Right kidney (tissue), 1 donor: ENCODE data around the gene DLL4.

ENCODE experiments used
- DNase-seq: peaks from one replicate; pipeline ENCODE4 v3.0.0-alpha.2; 2016

Gene DLL4

DNA sequence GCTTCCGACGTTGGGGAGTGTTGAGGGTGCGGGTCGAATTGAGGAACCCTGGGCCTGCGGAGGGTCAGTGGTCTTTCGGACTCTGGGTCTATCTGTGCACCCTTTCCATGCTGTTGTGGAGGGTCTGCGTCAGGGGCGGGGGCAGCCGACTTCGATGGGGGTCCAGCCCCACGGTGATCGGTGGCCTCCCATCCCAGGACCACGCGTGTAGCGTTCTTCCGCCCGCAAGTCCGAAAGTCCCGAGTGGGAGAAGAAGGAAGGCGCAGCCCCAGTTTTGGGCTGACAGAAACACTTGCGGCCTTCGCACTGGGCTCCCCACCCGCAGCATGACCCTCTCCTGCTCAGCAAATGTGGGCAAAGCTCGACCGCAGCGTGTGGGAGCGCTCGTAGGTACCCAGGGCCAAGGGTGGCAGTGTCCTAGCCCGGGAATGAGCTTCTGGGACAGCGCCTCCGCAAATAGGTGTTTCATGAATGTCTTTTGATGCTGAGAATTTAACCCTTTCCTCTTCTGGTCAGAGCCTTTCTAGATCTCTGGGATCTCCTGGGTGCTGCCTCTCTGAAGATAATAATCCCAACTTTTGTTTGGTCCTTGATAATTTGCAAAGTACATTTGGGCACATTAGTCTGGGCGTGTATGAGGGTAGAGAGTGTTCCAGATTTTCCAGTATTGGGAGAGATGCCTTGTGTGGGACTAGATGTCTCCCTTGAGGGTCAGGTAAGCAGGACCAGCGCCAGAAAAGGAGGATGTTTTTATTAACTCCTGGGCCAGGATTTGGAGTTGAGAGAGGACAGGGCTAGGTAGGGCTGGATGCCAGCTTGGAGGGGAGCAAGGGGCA is 2.3 kb upstream of the DLL4 start:
- DNase-seq: no peak

DNA sequence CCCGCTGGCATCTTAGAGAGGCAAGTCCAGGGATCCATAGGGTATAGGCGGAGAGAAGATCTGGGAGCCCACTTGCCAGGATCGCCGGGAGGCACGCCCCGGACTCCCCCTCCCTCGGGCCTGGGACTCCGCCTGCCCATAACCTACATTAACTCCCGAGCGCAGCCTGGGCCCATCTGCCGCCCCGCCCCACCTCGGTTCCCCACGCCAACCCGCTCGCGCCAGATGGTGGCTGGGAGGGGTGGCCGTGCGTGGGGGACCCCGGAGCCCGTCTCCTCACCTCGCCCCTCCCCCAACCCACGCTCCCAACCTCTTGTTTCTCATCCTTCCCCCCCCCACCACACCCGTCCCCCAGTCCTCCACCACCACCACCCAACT is 1.7 kb upstream of the DLL4 start:
- DNase-seq: no peak

DNA sequence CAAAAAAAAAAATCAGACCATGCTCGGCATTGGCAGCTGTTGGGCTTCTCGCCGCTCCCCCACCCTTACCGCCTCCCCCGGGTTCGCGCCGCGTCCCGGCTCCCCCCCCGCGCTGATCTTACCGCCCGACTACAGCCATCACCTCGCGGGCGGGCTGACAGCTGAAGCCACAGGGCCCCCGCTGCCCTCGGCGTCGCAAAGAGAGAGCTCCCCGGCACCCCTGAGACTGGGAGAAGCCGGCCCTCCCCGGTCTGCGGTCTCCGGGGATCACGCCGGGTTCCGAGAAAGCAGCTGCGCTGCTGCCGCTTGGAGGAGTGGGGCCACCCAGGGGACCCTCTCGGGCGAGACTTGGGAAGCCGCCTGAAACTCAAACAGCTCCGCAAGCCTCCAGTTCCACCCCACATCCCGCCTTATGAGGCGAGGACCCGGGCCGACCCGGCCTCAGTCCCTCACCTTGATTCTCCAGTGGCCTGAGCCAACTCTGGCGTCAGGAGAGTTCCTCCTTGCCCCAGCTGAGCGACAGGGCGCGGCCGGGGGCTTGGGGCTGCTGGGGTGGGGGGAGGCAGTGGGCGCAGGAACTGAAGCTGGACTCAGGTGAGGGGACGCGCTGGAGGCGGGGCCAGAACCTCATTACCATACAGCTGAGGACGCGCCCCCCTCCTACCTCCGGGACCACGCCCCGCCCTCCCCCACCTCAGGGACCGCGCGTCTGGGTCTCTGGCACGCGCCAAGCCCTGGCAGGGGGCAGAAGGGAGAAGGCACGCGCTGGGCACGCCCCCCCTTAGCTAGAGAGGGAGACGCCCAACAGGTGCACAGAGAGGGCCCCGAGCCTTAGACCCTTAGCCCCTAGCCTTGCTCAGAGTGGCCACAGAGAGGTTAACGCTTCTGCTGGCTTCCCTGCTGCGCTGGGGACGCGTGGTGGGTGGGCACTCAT is 1.0 kb upstream of the DLL4 start:
- peak; percentile 53 for DNase-seq

DNA sequence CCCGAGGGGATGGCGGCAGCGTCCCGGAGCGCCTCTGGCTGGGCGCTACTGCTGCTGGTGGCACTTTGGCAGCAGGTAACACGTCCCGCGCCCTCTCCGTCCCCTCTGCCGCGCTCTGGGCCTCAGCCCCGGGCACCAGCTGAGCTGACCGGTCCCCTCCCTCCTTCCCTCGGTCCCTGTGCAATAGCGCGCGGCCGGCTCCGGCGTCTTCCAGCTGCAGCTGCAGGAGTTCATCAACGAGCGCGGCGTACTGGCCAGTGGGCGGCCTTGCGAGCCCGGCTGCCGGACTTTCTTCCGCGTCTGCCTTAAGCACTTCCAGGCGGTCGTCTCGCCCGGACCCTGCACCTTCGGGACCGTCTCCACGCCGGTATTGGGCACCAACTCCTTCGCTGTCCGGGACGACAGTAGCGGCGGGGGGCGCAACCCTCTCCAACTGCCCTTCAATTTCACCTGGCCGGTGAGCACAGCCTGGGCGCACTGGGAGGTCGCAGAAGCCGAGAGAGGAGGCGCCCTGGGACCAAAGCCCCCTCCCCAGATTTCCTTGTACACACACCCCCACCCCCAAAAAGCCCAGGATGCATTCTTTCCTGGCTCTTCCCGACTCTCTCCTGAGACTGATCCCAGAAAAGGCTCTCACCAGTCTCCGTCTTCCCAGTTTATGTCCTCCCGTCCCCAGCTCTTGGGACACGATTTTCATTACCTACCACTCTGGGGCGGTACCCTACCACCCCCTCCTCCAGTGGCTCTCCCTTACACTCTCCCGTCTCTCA is 705 bp downstream of the DLL4 start:
- DNase-seq: no peak

DNA sequence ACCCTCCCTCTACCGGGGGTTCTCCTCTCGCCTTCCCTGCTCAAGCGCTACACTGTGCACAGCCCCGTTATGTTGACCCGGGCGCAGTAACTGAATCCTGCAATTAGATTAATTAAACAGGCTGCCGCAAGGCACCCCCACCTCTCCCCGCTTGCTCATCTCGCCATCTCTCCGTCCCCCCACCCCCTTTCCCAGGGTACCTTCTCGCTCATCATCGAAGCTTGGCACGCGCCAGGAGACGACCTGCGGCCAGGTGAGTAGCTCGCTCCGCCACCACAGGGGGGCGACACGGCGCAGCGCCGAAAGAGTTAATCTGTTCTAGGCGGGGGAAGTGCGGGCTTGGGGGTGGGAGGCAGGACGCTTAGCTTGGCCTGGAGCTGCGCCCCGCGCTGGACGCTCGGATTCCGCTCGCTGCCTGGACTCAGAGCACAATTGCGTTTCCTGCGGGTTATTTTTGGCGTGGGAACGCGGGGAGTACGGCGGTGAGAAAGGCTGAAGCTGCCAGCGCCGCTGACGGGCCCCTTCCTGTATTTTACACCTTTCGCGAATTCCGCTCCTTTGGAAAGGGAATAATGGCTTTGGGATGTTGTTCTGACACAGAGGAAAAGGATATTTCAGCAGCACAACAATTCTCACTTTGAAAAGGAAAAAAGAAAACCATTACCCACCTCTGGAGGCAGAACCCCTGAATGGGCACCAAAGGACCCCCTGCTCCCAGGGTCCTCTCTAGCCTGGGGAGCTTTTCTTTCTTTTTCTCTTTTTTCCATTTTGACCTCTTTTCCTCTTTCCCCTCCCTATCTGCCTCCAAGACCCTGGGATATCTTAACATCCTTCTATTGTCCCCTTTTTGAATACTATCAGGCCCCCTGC is 1.5 kb downstream of the DLL4 start:
- peak; percentile 46 for DNase-seq

DNA sequence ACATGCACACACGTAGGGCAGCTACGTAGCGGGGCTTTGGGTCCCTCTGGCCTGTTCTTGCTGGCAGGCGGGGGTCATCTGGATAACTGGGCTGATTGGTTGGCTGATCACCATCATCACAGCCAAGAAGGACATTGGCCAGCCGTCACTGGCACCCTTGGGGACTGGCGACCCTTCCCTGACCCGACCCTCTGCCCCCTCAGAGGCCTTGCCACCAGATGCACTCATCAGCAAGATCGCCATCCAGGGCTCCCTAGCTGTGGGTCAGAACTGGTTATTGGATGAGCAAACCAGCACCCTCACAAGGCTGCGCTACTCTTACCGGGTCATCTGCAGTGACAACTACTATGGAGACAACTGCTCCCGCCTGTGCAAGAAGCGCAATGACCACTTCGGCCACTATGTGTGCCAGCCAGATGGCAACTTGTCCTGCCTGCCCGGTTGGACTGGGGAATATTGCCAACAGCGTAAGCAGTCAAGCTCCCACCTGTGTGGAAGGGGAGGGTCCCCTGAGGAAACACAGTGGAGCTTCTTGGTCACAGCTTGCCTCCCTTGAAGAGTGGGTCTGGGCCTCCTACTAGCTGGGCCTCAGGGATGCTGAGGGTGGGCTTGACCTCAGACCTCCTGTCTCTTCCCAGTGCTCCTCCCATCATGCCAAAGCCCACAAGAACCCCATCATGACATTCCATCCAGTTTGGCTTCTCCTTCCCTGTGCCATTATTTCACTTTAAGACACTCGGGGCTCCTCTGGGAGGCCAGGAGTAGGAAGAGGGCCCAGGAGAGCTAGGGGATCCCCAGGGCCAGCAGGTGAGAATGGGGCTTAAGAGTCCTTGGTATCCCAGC is 2.4 kb downstream of the DLL4 start:
- DNase-seq: no peak

DNA sequence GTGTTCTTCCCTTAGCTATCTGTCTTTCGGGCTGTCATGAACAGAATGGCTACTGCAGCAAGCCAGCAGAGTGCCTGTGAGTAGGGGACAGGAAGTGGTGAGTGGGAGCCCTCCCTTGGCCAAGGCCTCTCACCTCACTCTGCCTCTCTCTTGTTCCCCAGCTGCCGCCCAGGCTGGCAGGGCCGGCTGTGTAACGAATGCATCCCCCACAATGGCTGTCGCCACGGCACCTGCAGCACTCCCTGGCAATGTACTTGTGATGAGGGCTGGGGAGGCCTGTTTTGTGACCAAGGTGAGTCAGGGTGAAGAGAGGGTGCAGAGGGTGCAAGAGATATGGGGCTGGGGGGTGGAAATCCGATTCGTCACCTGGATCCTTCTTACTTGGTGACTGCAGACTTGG is 3.0 kb downstream of the DLL4 start:
- DNase-seq: peak; percentile 34

DNA sequence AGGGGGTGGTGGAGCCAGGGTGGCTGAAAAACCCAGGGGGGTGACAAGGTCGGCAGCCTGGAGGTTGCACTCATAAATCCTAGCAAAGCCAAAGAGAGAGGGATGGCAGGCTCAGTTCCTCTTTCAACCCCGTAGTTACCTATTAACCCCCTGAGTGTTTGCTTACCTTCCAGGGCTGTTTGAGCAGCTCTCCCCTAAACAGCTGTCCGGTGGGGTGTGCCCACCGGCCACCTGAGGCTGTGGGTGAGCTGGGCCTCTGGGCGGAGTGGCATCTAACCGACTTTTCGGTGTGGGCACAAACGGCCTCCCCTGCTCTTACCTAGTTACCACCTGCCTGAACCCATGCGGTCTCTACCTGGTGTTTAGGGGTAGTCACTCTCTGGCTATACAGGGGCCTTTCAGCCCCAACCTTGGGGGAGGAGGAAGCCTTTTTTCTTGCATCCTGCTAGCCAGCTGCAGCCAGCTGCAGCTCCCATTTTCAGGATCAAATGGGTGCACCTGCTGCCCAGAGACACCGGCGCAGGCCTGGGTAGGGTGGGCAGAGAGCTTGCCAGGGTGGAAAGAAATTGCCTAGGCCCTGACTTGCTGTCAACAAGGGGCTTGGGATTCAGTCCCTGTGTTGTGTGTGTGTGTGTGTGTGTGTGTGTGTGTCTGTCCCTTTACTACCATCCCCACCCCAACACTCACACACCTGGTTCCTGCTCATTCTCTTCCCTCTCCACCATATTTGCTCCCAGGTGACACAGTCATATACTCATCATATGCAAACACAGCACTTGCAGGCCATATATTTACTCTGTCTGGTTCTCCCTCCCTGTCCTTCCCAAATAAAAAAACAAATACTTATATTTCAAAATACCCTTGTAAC is 3.7 kb downstream of the DLL4 start:
- DNase-seq: no peak

DNA sequence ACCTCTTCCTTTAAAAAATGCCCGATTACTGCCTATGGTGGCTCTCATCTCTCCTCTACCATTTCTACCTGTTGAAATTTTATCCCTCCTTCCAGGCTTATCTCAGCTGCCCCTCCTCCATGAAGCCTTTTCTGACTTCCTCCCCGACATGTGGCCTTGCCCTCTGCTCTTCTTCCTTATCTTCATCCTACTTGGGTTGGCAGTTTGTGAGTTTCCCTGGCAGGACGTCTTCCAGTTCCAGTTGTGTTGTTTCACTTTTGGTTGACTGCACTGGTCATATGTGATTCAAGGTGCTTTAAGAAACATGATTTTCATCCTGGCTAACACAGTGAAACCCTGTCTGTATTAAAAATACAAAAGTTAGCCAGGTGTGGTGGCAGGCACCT is 4.4 kb downstream of the DLL4 start:
- DNase-seq: no peak

DNA sequence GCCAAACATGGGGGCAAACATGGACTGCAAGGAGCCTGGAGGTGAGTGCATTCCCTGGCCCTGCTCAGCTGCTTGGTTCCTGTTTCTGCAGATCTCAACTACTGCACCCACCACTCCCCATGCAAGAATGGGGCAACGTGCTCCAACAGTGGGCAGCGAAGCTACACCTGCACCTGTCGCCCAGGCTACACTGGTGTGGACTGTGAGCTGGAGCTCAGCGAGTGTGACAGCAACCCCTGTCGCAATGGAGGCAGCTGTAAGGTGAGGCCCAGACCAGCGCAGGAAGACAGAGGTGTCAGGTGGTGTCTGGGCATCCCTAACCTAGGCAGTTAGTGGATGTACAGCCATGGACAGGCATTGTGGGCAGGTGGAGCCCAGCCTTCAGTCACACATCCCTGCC is 5.3 kb downstream of the DLL4 start:
- no peak for DNase-seq

DNA sequence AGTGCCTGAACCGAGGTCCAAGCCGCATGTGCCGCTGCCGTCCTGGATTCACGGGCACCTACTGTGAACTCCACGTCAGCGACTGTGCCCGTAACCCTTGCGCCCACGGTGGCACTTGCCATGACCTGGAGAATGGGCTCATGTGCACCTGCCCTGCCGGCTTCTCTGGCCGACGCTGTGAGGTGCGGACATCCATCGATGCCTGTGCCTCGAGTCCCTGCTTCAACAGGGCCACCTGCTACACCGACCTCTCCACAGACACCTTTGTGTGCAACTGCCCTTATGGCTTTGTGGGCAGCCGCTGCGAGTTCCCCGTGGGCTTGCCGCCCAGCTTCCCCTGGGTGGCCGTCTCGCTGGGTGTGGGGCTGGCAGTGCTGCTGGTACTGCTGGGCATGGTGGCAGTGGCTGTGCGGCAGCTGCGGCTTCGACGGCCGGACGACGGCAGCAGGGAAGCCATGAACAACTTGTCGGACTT is 7.1 kb downstream of the DLL4 start:
- DNase-seq: no peak

DNA sequence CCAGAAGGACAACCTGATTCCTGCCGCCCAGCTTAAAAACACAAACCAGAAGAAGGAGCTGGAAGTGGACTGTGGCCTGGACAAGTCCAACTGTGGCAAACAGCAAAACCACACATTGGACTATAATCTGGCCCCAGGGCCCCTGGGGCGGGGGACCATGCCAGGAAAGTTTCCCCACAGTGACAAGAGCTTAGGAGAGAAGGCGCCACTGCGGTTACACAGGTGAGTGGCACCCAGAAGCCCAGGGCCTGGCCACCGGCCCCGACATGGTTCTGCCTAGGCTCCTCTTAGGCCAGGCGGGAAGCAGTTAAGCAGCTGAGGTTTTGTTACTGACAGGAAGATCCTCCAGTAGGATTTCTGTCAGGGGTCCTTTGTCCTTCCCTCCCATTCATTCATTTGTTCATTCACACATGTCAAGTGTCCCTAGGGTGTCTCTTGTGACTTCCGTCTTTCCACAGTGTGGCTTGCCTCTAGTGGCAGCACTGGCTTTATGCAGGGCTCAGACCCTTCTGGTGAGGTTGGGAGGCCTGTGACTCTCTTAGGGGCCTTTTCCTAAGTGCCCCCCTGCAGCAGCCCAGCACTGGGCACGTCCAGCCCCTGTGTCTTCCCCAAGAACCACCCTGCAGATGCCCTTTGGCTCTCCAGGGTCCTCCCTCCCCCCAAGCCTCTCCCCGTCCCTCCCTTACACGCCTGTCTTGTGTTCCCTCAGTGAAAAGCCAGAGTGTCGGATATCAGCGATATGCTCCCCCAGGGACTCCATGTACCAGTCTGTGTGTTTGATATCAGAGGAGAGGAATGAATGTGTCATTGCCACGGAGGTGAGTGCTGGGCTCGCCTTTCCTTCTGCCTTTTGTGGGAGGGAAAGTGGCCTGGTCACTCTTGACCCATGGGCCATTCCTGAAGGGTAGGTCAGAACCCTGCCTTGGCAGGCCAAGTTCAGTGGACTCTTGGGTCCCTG is 7.8 kb downstream of the DLL4 start:
- DNase-seq: no peak

DNA sequence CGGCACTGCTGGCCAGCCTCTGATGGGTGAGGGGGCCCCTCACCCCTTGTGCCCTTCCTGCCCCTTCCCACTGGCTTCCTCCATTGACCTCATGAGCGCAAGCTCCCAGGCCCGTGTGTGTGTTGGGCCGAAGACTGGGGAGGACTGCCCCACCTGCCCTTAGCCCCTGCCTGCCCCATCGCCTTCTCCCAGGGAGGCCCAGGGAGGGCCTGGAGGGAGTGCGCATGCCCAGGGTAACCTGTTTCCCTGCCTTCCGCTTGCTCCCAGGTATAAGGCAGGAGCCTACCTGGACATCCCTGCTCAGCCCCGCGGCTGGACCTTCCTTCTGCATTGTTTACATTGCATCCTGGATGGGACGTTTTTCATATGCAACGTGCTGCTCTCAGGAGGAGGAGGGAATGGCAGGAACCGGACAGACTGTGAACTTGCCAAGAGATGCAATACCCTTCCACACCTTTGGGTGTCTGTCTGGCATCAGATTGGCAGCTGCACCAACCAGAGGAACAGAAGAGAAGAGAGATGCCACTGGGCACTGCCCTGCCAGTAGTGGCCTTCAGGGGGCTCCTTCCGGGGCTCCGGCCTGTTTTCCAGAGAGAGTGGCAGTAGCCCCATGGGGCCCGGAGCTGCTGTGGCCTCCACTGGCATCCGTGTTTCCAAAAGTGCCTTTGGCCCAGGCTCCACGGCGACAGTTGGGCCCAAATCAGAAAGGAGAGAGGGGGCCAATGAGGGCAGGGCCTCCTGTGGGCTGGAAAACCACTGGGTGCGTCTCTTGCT is 8.8 kb downstream of the DLL4 start:
- no peak for DNase-seq

DNA sequence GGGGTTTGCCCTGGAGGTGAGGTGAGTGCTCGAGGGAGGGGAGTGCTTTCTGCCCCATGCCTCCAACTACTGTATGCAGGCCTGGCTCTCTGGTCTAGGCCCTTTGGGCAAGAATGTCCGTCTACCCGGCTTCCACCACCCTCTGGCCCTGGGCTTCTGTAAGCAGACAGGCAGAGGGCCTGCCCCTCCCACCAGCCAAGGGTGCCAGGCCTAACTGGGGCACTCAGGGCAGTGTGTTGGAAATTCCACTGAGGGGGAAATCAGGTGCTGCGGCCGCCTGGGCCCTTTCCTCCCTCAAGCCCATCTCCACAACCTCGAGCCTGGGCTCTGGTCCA is 9.4 kb downstream of the DLL4 start:
- DNase-seq: no peak

DNA sequence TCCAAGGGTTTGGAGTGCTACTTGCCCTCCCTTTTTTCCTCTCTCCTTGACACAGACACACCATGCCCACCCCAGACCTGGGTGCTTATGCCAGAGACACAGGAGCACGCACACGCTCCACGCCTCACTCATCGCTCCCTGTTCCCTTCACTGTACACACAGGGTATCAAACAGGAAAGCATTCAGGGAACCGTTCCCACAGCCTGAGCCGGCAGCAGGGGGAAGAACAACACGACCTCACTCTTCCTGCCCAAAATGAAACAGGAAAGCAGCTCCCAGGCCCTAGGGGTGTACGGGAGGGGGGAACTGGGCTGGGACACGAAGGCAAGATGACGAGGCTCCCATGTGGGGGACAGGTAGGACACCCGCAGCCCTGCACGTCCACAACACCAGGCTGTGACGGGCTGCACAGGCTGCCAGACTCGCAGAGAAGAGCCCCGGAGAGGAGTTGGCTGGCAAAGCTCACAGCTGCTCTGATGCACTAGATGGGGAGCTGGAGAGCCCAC is 11.2 kb downstream of the DLL4 start:
- DNase-seq: peak; percentile 35

DNA sequence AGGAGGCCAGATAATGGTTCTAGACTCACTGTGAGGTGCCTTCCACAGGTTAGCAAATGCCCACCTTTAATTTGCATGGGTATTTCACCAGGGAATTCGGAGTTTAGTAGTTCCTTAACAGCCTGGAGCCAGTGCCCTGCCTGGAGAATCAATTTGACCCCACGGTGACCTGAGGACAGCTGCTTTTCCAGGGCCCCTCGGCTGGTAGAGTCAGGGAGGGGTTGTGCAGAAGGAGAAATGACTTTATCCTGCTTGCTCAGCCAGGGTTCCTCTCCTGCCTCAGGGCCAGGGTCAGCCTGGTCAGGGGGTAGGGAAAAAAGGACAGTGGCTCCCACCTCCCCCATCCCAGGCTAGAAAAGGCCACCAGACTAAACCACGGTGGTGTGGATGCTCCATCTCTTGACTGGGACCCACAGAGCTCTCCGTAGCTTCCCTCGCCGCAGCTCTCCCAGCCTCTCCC is 12.0 kb downstream of the DLL4 start:
- DNase-seq: no peak
